NCI-H446 (cell line): Measurements from ENCODE around the gene CALY.

Experiments used
- DNase-seq, 2 experiments: peaks; one replicate each; lab custom pipeline; 2025; lab: John Stamatoyannopoulos, UW

CALY gene

GRCh38 chr10:133311570-133311969, 25.1 kb downstream of the CALY start:
- DNase-seq, result no peak

- no peak for DNase-seq
Measured at GRCh38 chr10:133310789-133311188, 25.9 kb downstream of the CALY start.

DNA sequence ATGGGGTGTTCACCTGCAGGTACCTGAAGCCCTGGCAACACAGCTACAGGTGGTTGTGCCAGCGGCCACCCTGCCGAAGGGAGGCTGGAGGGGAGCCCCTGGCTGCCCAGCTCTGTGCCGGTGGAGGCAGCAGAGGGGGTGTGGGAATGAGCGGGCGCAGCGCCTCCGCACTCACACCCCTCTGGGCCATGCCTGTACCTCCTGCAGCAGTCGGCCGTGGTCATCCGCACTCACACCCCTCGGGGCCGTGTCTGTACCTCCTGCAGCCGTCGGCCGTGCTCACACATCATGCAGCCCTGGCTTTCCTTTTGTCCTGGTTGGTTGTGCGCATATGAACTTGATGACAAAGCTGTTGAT, 26.3 kb downstream of the CALY start:
- no peak for DNase-seq

GRCh38 chr10:133309720-133310398, 26.8 kb downstream of the CALY start:
- DNase-seq, result no peak

GRCh38 chr10:133309100-133309719, 27.5 kb downstream of the CALY start:
- DNase-seq, result peak; percentile 44 to 82

GRCh38 chr10:133308421-133309099, 28.1 kb downstream of the CALY start, which contains the start of the genes TUBGCP2 and ZNF511:
Gene TUBGCP2, minus strand, starts transcription at chr10:133308872. Its CDS starts 5,931 bp downstream, at chr10:133302941.
Gene ZNF511, plus strand, starts transcription at chr10:133308914. Its CDS starts 30 bp downstream, at chr10:133308944.
- peak in 1 of 2 experiments; percentile 78 for DNase-seq

DNA sequence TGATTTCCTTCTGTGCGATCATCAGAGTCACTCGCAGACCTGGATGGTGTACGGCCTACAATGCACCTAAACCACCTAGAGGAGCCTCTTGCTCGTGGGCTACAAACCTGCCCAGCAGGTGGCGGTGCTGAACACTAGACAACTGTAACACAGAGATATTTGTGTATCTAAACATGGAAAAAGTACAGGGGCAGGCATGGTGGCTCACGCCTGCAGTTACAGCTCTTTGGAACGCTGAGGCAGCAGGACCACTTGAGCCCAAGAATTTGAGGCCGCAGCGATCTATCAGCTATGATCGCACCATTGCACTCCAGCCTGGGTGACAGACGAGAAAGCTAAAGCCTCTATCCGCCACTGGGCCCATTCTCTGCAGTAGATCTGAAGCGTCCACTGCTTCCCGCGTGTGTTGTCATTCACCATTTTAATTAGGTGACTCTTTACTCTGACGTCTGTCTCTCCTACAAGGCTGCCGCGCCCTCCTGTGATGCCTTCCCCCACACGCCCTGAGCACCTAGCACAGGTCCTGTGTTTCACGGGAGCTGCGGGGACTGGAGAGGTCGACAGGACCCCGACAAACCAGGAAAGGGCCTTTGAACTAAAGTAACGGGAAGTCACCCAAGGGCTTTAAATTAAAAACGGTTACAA, 28.8 kb downstream of the CALY start:
- no peak for DNase-seq

GRCh38 chr10:133306941-133307379, 29.7 kb downstream of the CALY start:
- no peak for DNase-seq

- DNase-seq, result no peak
Measured at GRCh38 chr10:133306097-133306476, 30.6 kb downstream of the CALY start.

DNA sequence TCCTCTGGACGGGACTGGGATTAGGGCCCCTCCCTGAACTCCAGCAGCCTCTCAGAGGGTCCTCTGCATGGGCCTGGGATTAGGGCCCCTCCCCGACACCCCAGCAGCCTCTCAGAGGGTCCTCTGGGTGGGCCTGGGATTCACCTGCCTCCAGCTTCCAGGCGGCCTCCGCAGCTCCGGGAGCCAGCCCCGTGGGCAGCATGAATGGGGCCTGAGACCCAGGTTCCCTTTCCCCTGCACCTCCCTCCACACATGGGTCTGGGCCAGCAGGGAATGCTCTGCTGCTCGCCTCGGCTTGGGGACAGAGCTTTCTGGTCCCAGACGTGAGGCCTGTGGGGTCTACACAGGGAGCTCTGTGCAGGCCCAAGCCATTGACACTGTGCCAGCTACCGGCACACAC, 33.5 kb downstream of the CALY start:
- no peak for DNase-seq

DNA sequence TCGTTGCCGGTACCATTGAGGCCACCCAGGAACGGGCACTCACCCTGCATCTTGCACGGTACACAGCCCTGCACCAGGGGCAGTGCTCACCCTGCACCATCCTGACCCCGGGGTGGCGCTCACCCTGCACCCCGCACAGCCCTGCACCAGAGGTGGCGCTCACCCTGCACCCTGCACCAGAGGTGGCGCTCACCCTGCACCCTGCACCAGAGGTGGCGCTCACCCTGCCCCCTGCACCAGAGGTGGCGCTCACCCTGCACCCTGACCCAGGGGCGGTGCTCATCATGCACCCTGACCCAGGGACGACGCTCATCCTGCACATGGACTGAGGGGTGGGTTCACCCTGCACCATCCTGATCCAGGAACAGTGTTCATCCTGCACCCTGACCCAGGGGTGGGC, 34.5 kb downstream of the CALY start:
- DNase-seq, result no peak

DNA sequence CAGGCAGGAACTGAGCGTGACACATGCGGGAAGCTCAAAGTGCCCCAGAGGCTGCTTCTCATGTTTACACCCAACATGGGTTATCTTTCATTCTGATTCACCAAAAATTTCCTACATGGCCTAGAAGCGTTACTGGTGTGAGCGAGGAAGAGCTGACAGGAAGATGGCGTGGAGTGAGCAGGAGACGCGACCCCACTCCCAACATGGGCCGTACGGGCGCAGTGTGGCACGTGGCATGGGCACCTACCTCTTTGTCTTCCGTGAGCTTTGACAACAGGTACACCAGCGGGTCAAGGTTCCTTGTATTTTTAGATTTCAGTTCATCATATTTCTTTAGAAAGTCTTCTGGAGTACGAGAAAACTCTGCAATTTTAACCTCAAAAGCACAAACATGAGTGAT, 37.0 kb downstream of the CALY start:
- DNase-seq, result no peak

DNA sequence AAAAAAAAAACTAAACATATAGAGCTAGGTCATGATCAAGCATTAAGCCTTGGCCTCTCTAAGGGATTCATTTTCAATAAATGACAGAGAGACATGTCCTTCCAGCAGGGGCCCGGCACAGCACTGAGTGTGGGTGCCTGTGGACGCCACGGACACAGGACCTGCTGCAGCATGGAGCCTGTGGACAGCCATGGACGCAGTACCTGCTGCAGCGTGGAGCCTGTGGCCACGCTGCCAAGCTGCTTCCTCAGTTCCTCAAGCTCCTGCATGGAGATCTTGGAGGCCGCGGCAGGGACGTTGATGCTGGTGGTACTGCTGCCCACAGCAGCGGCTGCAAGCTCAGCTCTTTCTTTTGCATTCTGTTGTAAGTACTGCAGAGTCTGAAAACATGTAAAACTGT, 37.5 kb downstream of the CALY start:
- no peak for DNase-seq

DNA sequence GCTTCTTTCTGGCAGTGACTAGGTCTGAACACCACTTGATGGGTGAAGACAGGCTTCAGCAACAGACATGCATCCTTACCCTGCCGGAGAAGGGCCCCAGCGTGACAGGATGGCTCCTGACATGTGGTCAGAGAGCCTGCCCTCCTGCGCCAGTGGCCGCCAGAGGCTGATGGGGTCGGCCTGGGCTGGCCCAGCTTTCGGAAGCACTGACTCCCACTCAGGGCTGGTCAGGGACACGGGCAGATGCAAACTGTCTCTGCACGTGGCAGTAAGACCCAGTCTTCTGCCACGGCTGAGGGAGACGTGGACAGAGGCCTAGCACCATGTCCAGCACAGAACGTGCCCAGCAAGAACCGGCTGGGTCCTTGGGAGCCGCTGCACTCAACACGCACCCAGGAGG, 38.2 kb downstream of the CALY start:
- no peak for DNase-seq

DNA sequence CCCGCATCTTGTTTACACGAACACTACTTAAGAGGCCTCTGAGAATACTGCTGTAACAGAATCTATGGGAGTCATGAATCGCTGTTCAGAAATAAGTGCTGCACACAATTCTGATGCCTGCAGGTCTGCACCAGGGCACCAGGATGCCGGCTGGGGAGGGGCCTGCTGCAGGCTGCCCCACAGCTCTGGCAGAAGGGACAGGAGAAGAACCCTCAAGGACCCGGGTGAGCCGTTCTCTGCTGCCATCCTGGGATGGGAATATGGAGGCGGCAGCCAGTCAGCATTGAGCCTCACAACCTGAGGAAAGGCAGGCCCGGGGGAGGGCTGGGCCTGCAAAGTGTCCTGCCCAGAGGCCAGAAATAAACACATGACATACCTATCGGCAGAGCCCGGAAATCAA, 39.2 kb downstream of the CALY start:
- no peak for DNase-seq

DNA sequence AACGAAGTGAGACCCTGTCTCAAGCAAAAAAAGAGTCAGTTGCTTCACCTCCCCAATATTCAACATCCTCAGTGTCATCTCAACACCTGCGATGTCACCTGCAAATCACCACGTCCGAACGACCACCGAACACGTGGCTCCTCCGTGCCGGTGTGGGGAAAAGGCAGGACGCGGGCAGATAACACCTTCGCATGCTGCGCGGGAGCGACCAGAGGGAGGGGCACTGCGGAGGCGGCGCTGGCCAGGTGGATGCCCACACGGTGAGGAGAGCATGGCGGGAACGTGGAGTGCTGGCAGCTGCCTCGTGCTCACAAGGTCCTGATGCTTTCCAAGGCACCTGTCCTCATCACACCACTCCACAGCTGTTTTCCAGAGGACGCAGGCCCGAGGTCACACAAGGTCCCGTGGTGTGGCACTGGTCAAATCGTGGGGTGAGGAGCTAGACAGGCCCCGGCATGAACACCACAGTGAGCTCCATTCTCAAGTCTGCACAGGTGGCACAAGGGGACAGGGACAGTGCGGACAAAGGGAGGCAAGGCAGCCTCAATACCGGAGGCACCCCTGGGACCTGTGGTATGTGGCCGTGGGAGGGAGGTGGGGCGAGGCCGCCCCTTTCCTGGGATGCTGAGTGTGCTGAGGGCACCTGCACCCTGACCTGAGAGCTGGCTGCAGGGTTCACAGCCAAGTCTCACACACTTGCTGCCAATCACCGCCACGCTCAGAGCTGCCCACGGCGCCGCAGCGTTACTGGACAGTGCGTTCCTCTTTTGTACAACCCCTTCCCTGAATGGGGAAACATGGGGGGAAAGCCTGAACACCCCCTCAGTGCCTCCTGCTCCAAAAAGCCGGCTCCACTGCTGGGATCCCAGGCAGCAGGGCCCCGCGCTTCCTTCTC, 41.0 kb downstream of the CALY start:
- DNase-seq, result no peak

DNA sequence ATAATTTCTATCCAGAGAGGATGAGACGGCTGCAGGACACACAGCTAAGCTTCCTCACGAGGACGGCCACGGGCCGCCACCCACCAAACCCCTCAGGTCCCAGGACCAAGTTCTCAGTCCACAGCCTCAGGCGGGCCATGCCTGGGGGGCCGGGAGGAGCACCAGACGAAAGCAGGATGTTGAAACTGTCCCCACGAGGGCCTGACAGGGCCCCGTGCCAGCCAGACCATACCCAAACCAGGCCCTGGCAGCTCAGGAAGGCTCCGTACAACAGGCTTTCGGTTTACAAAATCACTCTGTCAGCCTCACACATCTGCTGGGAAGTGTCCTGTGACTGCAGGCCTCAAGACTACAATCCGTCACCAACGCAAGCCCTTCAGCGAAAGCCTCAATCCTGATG, 42.5 kb downstream of the CALY start:
- no peak for DNase-seq

GRCh38 chr10:133293810-133294119, 42.9 kb downstream of the CALY start:
- no peak for DNase-seq

GRCh38 chr10:133292919-133293809, 43.5 kb downstream of the CALY start:
- no peak for DNase-seq

DNA sequence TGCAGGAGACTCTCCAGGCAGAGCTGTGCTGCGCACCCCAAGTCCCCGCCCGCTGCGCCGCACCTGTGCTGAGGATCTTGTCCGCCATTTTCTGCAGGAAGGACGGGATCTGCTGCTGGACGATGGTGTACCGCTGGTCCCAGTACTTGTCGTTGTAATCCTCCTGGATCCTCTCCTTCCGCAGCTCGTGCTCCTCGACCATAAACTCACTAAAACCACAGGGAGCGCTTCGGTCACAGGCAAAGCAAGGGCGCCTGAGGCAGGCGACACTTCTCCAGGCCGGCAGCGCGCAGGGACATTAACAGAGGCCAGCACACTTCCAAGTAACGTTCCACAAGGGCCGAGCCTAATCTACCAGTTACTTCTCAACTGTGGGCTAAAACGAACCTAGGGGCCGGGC, 46.9 kb downstream of the CALY start:
- DNase-seq, result no peak
